Subcutaneous abdominal adipose tissue (tissue), 5 donors: ENCODE data around the gene KLHL42.
"Not testable (repeated sequence)": the region's sequence is repeated elsewhere in the genome, so short reads cannot be mapped to it uniquely, and the experiment has no call there.

Experiments used
- H3K27ac ChIP-seq: one replicate; pipeline ENCODE4 v1.7.0; 2013; ENCODE audit warnings: low read depth, mild to moderate bottlenecking, inconsistent platforms, low read length, moderate library complexity
- H3K27me3 ChIP-seq, 5 donors: one replicate each; pipeline ENCODE4 v1.7.0; 2013; ENCODE audit warnings: low read length in 5 of 5, inconsistent platforms in 1 of 5; ENCODE audit not compliant: control insufficient read depth in 5 of 5, insufficient read depth in 4 of 5
- H3K36me3 ChIP-seq, 5 donors: one replicate each; pipeline ENCODE4 v1.7.0; 2013; ENCODE audit warnings: low read length in 5 of 5; ENCODE audit not compliant: control insufficient read depth in 5 of 5, insufficient read depth in 5 of 5
- H3K4me1 ChIP-seq, 5 donors: one replicate each; pipeline ENCODE4 v1.7.0; 2013; ENCODE audit warnings: low read length in 5 of 5, mild to moderate bottlenecking in 3 of 5, moderate library complexity in 1 of 5; ENCODE audit not compliant: control insufficient read depth in 5 of 5, insufficient read depth in 5 of 5
- H3K4me3 ChIP-seq, 5 donors: one replicate each; pipeline ENCODE4 v1.7.0; 2013; ENCODE audit warnings: low read length in 5 of 5, low read depth in 1 of 5
- H3K9ac ChIP-seq, 5 donors: one replicate each; pipeline ENCODE4 v1.7.0; 2013; ENCODE audit warnings: low read length in 5 of 5, mild to moderate bottlenecking in 4 of 5, moderate library complexity in 3 of 5
- H3K9me3 ChIP-seq, 5 donors: one replicate each; pipeline ENCODE4 v1.7.0; 2013; ENCODE audit warnings: low read length in 5 of 5; ENCODE audit not compliant: control insufficient read depth in 5 of 5
- donor health status: healthy.
- donor health status: healthy.
- donor health status: healthy.
- donor health status: healthy.
- donor health status: healthy.

KLHL42 gene

DNA sequence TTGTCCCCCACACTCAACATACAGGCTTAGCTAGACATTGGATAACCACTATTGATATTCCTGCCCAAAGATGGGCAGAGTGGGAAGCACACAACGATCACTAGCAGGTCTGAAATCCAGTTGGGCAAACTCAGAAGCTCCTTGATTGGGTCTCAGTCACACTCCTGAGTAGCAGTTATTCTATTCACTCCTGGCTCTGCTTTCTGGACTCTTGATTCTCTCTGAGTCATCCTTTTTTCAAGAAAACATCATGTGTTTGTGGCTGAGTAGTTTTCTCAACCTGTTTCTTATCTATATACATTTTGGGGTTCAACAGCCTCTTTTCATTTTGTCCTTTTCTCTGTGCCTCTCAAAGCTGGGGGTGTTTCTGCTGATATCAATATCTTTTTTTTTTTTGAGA is 46.0 kb downstream of the KLHL42 start:
- H3K36me3 ChIP-seq, result no peaks in the 10 kb centered on the region
- no peak overlapping the region for H3K9ac ChIP-seq
- no peak overlapping the region for H3K4me3 ChIP-seq
- peaks cover 0 to 3% (median 2%) of the 10 kb centered on the region in 5 donors for H3K4me1 ChIP-seq
- H3K27ac ChIP-seq, result no peak overlapping the region
- H3K9me3 ChIP-seq, result no peaks in the 10 kb centered on the region
- H3K27me3 ChIP-seq, result no peaks in the 10 kb centered on the region

DNA sequence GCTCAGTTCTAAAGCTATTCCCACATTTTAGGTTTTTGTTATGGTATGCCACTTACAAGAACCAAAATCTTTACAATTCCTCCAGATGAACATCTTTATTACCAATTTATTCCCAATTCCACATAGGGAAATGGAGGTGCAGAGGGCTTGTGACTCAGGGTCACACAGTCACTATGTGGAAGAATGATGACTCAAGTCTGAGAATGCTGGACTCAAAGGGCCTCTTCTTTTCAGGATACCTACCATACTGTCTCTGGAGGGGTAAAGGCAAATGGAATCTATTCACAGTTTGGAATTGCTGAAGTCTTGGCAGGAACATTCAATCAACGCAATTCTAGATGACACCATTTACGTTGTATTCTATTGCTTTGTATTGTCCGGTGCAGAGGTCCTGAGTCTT is 48.2 kb downstream of the KLHL42 start:
- no peak overlapping the region for H3K9ac ChIP-seq
- H3K27ac ChIP-seq, result no peak overlapping the region
- no peak overlapping the region for H3K4me3 ChIP-seq
- H3K36me3 ChIP-seq, result no peaks in the 10 kb centered on the region
- peaks cover 0 to 9% (median 0%) of the 10 kb centered on the region in 5 donors for H3K4me1 ChIP-seq
- H3K9me3 ChIP-seq, result no peaks in the 10 kb centered on the region
- no peaks in the 10 kb centered on the region for H3K27me3 ChIP-seq

DNA sequence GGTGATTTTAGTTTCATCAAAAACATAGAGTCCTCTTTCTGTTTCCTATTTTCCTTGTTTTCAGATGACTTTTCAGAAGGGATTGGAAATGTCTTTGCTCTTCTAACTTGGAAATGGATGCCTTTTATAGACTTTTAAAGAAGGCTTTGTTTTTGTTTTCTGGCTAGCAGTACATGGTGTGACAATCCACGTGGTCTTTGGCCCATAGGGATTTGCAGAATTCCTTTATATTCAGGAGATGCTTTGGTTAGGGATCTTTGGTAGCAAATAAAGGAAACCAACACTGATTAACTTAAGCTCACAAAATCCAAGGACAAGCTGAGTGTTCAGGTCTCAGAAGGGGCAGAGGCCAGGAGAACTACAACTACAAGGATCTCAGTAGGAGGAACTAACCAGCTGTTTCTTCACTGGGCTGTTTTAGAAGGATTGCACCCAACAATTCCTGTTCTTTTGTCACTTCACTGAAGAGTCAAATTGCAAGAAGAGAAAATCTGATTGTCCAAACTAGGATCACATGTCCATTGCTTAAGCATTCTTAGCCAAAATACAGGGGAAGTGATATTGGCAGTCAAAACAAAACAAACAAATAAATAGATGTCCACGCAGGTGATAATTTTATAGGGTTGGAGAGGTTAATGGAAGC is 58.6 kb downstream of the KLHL42 start:
- H3K9ac ChIP-seq, result no peak overlapping the region
- H3K4me3 ChIP-seq, result no peak overlapping the region
- no peak overlapping the region for H3K27ac ChIP-seq
- H3K36me3 ChIP-seq, result no peaks in the 10 kb centered on the region
- peaks cover 0 to 7% (median 0%) of the 10 kb centered on the region in 5 donors for H3K4me1 ChIP-seq
- H3K27me3 ChIP-seq, result no peaks in the 10 kb centered on the region
- no peaks in the 10 kb centered on the region for H3K9me3 ChIP-seq

DNA sequence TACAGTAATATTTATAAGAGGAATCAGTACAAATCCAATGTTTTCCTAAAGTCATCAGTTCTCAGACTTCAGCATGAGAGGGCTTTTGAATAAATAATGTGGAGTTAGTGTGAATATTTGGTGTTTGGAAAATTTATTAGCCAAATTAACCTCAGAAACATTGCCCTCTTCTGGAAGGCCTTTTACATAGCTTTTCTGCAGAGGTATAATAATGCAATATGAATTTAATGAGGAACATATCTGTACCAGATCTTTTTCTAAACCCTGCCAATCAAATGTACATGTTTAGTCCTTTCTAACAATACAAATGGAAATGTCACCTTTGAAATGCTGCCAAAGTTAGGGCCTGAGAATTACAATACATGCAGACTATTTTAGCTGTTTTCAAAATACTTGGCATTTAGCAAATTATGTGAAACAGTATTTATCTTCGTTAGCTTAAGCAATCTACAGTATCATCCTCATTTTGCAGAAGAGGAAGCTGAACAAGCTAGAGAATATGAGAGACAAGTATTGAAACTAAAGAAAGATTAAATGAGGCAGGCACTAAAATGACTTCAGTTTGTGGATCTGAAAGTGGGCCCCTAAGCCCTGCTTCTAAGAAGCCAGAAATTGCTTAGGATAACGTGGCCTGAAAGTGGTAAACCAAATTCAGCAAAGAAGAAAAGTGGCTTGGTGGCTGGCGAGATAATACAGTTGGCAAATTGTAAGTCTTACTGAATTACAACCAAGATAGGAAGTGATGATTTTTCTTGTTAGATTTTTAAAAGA is 60.4 kb downstream of the KLHL42 start:
- no peak overlapping the region for H3K9ac ChIP-seq
- H3K9me3 ChIP-seq, result no peaks in the 10 kb centered on the region
- no peak overlapping the region for H3K4me3 ChIP-seq
- no peaks in the 10 kb centered on the region for H3K27me3 ChIP-seq
- peaks cover 0 to 7% (median 3%) of the 10 kb centered on the region in 5 donors for H3K4me1 ChIP-seq
- H3K36me3 ChIP-seq, result no peaks in the 10 kb centered on the region
- no peak overlapping the region for H3K27ac ChIP-seq

DNA sequence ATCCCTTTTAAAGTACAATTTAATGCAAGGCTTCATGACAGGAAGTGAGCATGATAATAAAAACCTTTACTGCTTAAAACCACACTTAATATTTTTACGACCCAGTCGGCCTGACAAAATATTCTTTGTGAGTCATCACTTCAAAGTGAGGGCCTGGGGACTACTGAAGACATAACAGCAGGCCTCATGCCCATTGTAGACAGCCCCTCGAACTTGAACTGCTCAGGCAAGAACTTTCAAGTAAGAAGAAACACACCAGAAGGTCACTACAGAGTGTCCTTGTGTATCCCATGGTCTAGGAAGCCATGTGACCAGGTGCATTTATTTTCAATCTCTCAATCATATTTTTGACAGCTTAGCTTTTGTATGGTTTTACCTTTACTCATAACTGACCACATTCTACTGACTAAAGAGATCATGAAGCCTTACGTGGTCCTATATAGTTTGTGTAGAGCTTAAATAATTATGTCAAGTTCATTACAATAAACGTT is 61.4 kb downstream of the KLHL42 start:
- H3K27me3 ChIP-seq, result no peaks in the 10 kb centered on the region
- H3K27ac ChIP-seq, result no peak overlapping the region
- H3K9ac ChIP-seq, result no peak overlapping the region
- H3K36me3 ChIP-seq, result no peaks in the 10 kb centered on the region
- H3K4me1 ChIP-seq, result peaks cover 0 to 7% (median 3%) of the 10 kb centered on the region in 5 donors
- H3K9me3 ChIP-seq, result no peaks in the 10 kb centered on the region
- H3K4me3 ChIP-seq, result no peak overlapping the region

DNA sequence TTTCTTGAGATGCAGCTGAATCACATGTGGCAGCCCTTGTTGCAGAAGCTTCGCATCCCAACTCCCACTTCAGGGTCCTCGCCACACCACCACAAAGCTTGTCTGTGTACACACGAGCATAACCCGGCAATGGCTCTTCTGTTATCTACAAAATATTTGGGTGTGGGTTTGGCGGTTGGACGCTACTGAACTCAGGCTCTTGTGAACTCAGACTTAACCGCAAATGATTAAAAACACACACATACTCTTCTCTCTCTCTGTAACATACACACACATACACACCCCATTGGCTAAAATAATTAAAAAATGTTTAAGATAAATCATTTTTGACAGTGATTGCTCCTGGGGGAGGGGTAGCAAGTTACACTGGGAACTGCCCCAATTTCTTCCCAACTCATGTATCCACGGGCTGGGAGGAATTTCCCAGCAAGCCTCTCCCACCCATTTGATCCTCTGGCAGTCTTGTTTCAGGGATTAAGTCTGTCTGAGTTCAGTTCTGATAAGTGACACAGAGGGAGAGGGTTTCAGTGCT is 63.7 kb downstream of the KLHL42 start:
- peaks cover 0 to 4% (median 0%) of the 10 kb centered on the region in 5 donors for H3K9me3 ChIP-seq
- peaks cover 0 to 7% (median 3%) of the 10 kb centered on the region in 5 donors for H3K4me1 ChIP-seq
- no peak overlapping the region for H3K9ac ChIP-seq
- H3K27me3 ChIP-seq, result no peaks in the 10 kb centered on the region
- no peak overlapping the region for H3K27ac ChIP-seq
- H3K4me3 ChIP-seq, result no peak overlapping the region
- no peaks in the 10 kb centered on the region for H3K36me3 ChIP-seq

DNA sequence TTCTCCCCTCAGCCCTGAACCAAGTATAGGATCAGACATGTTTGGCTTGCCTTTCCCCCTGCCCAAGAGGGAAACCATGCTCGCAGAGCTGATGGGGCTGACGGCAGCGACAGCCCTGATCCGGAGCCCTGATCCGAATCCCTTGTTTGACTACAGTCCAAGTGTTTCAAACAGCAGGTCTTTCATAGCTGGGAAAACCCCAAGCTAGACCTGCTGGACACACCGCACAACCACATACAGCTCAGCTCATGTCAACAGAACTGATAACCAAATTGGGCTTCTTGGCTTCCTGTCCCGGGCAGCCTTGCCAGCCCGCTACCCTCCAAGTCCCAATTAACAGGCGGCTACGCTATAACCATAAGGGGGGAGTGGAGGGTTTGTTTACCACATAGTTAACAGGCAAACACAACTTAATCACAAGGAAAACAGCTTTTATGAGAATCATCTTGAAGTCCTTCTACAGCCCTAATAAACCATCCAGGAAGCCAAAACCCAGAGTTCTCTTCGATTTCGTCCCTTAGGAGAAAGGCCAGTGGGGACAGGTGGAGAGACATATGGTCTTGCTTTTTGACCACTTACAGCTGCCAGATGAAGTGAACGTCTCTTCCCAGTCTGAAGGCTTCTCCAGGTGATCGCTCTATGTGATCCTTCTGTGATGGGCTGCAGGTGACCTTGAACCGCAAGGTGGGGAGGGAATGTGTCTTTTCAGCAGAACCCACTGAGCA is 64.5 kb downstream of the KLHL42 start:
- Histone ChIP-seq H3K4me3 (peak overlapping the region in 1 of 5 donors; percentile 16), H3K9me3 (peaks cover 0 to 4% (median 0%) of the 10 kb centered on the region in 5 donors), H3K36me3 (no peaks in the 10 kb centered on the region), H3K27me3 (no peaks in the 10 kb centered on the region), H3K9ac (no peak overlapping the region), H3K4me1 (peaks cover 0 to 7% (median 0%) of the 10 kb centered on the region in 5 donors), H3K27ac (no peak overlapping the region)

DNA sequence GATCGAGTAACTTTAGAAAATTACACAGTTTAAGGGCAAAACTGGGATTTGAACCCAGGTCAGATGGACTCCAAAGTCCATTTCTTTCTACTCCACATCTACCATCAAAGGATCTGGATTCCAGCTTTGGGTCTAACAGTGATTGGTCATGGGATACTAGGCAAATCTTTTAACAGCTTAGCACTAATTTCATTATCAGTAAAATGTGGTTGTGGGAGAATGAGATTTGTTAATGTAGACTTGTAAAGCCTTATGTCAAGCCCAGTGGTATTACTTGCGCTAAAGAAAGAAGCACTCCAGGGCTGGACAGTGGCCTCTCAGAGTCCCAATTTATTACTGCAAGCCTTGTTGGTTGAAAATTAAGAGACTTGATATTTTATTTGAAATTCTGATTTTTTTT is 65.2 kb downstream of the KLHL42 start:
- Histone ChIP-seq H3K4me3 (no peak overlapping the region), H3K27me3 (no peaks in the 10 kb centered on the region), H3K27ac (no peak overlapping the region), H3K9me3 (peaks cover 0 to 4% (median 0%) of the 10 kb centered on the region in 5 donors), H3K36me3 (no peaks in the 10 kb centered on the region), H3K4me1 (peaks cover 0 to 7% (median 0%) of the 10 kb centered on the region in 5 donors), H3K9ac (no peak overlapping the region)

DNA sequence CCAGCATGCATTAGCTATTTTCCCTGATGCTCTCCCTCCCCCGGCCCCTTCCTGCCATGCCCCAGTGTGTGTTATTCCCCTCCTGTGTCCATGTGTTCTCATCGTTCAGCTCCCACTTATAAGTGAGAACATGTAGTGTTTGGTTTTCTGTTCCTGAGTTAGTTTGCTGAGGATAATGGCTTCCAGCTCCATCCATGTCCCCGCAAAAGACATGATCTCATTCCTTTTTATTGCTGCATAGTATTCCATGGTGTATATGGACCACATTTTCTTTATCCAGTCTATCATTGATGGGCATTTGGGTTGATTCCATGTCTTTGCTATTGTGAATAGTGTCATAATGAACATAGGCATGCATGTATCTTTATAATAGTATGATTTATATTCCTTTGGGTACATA is 65.7 kb downstream of the KLHL42 start:
- H3K27me3 ChIP-seq, H3K4me3 ChIP-seq, H3K9me3 ChIP-seq, H3K4me1 ChIP-seq, H3K27ac ChIP-seq, H3K9ac ChIP-seq, H3K36me3 ChIP-seq: not testable (repeated sequence)

DNA sequence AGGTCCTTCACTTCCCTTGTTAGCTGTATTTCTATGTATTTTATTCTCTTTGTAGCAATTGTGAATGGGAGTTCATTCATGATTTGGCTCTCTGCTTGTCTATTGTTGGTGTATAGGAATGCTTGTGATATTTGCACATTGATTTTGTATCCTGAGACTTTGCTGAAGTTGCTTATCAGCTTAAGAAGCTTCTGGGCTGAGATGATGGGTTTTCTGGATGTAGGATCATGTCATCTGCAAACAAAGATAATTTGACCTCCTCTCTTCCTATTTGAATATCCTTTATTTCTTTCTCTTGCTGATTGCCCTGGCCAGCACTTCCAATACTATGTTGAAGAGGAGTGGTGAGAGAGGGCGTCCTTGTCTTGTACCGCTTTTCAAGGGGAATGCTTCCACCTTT is 67.3 kb downstream of the KLHL42 start:
- not testable (repeated sequence) for H3K27me3 ChIP-seq, H3K9ac ChIP-seq, H3K9me3 ChIP-seq, H3K4me3 ChIP-seq, H3K27ac ChIP-seq, H3K4me1 ChIP-seq, H3K36me3 ChIP-seq
